Islet of Langerhans (tissue), 1 donor: Measurements from ENCODE around the gene TUBB3.
"Not testable (repeated sequence)": the region's sequence is repeated elsewhere in the genome, so short reads cannot be mapped to it uniquely, and the experiment has no call there.

Experiments
- FAIRE-seq: peaks from one replicate; lab custom pipeline; 2011; peaks lifted over from hg19 to GRCh38; lab: Jason Lieb, UNC

TUBB3 gene

GRCh38 chr16:89918453-89919347 is 4.4 kb upstream of the TUBB3 start, which contains the start of gene MC1R:
TSS of gene MC1R (plus strand) at chr16:89918862. CDS start at chr16:89919259, 397 bp downstream.
- no peak for FAIRE-seq

DNA sequence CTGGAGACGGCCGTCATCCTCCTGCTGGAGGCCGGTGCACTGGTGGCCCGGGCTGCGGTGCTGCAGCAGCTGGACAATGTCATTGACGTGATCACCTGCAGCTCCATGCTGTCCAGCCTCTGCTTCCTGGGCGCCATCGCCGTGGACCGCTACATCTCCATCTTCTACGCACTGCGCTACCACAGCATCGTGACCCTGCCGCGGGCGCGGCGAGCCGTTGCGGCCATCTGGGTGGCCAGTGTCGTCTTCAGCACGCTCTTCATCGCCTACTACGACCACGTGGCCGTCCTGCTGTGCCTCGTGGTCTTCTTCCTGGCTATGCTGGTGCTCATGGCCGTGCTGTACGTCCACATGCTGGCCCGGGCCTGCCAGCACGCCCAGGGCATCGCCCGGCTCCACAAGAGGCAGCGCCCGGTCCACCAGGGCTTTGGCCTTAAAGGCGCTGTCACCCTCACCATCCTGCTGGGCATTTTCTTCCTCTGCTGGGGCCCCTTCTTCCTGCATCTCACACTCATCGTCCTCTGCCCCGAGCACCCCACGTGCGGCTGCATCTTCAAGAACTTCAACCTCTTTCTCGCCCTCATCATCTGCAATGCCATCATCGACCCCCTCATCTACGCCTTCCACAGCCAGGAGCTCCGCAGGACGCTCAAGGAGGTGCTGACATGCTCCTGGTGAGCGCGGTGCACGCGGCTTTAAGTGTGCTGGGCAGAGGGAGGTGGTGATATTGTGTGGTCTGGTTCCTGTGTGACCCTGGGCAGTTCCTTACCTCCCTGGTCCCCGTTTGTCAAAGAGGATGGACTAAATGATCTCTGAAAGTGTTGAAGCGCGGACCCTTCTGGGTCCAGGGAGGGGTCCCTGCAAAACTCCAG is 3.4 kb upstream of the TUBB3 start:
- no peak for FAIRE-seq

- FAIRE-seq = no peak
Measured at GRCh38 chr16:89920723-89921122, 2.4 kb upstream of the TUBB3 start.

DNA sequence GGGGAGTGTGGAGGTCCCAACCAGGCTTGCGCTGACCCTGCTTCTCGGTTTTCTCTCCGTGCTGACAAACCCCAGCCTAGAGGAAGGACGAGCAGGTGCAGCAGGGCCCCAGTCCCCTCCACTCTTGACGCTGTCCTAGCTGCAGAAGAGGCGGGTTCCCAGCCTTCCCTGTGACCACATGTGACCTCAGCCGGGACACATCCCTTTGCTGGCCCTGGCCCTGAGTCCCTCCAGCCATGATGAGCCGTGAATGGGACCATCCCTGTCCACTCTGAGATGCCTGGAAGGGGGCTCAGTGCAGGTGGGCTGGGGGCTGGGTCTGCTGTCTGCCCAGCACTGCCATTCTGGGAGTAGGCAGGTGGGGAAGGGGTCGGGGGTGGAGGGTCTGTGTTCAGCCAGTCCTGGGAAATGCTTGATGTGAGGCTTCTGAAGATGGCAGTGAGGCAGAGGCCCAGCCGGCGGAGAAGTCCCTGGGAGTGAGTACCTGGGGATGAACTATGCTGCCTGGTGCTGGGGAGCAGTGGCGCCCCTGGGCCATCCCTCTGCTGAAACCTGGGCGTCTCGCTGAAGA is 1.9 kb upstream of the TUBB3 start:
- no peak for FAIRE-seq

- no peak for FAIRE-seq
Measured at GRCh38 chr16:89921702-89922476, 1.3 kb upstream of the TUBB3 start.

DNA sequence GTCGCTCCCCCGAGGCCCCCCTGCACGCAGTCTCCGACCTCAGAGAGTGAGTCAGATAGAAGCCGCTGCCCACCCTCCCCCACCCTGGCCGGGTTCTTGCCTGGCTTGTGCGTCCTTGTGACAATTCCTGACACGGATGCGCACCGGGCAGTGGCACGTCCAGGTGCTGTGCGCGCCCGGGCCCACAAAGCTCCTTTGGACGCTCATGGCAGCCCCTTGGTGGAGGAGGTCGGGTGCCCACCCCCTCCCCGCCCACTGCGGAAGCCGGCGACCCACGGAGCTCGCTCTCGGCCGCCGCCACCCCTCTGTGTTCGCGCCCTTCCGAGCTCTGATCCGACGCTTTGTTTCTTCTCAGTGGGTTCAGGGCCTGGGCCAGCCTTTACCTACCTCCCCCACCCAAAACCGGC is 662 bp upstream of the TUBB3 start:
- no peak for FAIRE-seq

GRCh38 chr16:89923640-89924296 is 626 bp downstream of the TUBB3 start:
- FAIRE-seq = no peak

DNA sequence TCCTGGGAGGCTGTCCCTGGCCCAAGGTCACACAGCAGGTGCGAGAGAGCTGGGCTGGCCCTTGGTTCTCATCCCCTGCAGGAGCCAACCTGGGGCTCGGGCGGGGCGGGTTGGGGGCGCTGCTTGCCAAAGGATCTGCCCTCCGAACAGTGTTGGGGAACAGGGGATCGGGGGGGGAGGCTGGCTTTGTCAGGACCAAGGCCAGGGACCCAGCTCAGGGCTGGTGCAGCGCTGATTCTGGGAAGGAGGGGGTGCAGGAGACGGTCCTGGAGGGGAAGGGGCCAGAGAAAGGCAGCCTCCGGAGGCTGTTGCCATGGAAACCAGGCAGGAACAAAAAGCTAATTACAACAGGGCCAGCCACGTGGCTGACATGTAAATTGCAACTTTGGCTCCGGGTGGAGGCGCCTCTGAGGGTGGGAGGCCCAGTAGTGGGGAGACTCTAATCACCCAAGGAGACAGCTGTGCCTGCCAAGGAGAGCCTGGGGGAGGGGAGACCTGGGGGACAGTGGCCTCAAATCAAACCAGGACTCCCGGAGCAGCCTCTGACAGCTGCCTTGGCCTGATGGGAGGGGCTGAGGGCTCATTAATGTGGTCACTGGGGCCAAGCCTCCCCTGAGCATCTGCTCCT is 1.3 kb downstream of the TUBB3 start:
- FAIRE-seq = no peak

GRCh38 chr16:89924925-89925307 is 1.8 kb downstream of the TUBB3 start:
- FAIRE-seq = no peak

GRCh38 chr16:89925596-89926079 is 2.5 kb downstream of the TUBB3 start:
- no peak for FAIRE-seq

- no peak for FAIRE-seq
Measured at GRCh38 chr16:89931305-89931896, 8.3 kb downstream of the TUBB3 start.

- no peak for FAIRE-seq
Measured at GRCh38 chr16:89931964-89932363, 8.8 kb downstream of the TUBB3 start.

GRCh38 chr16:89934019-89934418 is 10.9 kb downstream of the TUBB3 start:
- not testable (repeated sequence) for FAIRE-seq

DNA sequence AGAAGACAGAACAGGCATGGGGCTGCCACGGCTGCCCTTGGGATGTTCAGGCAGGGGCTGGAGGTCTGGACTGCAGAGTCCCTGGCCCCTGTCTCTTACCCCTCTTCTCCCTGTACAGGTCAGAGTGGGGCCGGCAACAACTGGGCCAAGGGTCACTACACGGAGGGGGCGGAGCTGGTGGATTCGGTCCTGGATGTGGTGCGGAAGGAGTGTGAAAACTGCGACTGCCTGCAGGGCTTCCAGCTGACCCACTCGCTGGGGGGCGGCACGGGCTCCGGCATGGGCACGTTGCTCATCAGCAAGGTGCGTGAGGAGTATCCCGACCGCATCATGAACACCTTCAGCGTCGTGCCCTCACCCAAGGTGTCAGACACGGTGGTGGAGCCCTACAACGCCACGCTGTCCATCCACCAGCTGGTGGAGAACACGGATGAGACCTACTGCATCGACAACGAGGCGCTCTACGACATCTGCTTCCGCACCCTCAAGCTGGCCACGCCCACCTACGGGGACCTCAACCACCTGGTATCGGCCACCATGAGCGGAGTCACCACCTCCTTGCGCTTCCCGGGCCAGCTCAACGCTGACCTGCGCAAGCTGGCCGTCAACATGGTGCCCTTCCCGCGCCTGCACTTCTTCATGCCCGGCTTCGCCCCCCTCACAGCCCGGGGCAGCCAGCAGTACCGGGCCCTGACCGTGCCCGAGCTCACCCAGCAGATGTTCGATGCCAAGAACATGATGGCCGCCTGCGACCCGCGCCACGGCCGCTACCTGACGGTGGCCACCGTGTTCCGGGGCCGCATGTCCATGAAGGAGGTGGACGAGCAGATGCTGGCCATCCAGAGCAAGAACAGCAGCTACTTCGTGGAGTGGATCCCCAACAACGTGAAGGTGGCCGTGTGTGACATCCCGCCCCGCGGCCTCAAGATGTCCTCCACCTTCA is 11.7 kb downstream of the TUBB3 start:
- FAIRE-seq = no peak

GRCh38 chr16:89935620-89936019 is 12.5 kb downstream of the TUBB3 start:
- FAIRE-seq = not testable (repeated sequence)

DNA sequence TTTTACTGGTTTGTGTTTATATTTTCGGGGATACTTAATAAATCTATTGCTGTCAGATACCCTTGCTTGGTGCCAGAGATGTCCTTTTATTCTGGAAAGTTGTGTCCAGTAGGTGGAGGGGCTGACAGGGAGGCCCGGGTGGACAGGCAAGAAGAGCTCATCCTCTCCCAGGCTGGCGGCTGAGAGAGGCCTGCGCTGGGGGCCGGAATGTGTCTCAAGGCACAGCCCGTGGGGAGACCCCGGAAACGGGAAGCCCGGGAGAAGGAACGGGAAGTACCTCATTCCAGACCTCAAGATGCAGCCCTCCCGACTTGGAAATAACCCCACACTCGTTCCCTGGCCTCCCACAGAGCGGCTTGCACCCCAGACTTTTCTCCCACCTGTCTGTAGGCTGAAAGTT is 12.9 kb downstream of the TUBB3 start:
- FAIRE-seq = no peak

DNA sequence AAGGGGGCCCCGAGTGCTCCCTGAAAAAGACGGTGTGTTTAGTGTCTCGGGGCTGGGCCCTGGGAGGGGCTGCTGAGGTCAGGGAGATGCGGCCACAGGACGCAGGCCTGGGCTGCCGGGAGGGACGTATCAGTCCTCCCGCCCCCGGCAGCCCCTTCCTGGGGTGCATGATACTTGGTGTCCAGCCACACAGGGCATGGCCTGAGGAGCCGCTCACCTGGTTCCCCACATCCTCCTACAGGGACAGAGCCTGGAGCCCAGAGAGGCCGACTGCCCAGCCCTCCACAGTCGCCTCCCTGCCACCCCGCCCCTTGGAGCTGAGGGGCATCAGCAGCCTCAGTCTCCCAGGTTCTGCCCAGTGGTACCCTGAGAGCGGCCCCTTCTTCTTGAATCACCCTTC is 13.4 kb downstream of the TUBB3 start:
- FAIRE-seq = no peak

DNA sequence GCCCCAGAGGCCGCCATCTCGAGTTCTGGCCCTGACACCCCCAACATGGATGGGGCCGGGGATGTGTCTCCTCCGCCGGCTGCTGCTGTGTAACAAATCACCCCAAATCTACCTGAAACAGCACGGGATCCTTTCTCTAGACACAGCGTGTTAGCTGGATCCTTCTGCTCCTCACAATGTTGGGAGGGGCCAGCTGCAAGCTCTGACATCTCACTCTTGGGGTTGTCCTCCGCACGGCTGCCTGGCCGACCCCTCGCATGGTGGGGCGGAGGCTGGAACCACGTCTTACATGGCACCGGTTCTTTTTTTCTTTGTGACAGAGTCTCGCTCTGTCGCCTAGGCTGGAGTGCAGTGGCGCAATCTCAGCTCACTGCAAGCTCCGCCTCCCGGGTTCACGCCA is 13.8 kb downstream of the TUBB3 start:
- no peak for FAIRE-seq

GRCh38 chr16:89938175-89938885 is 15.2 kb downstream of the TUBB3 start:
- FAIRE-seq = no peak
